MM.1S (cell line): ENCODE results near the gene DLEU7.

Experiments
- CTCF ChIP-seq: fragments of 300-600 bp; sonication (generic); IDR thresholded peaks from 2 replicates; pipeline ENCODE4 v1.5.1; 2016; ENCODE audit warnings: antibody characterized with exemption, low read length, mixed read lengths
- EZH2phosphoT487 ChIP-seq: fragments of 300-600 bp; sonication (generic); IDR thresholded peaks from 2 replicates; pipeline ENCODE4 v1.6.1; 2018; ENCODE audit warnings: antibody characterized with exemption, low read length

- no peak; the same call in 1 of the 2 replicates for TF ChIP-seq CTCF
- no peak for TF ChIP-seq EZH2phosphoT487
Observed at GRCh38 chr13:50805805-50806204, 37.7 kb downstream of the DLEU7 start.
